Stimulated activated CD8-positive, alpha-beta memory T cell treated with anti-CD3 and anti-CD28 coated beads, Interleukin-15, amount 100 ng/mL, for 48 hours (primary cell): Measurements from ENCODE around the gene CDHR3.

Experiments used
- DNase-seq, 2 donors: peaks; one replicate each; pipeline ENCODE4 v3.0.0-alpha.2; 2020; ENCODE audit warnings: low read depth in 2 of 2

The CDHR3 gene

DNA sequence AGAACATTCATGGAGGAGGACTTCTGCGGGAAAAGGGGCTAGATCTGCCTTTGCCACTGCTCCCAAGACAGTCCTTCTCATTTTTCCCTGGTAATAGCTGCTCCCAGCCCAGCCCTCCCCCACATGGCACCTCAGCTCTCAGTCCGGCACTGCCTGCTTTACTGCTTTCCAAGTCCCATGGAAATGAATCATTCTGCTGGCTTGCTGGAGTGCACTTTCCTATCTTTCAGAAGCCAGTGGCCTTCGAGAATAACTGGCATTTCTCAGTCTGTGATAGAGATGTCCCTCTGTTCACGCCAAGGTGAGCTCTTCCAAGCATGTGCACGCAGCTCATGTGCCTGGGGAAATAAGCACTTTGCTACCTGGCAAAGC, 87.7 kb downstream of the CDHR3 start:
- no peak for DNase-seq

DNA sequence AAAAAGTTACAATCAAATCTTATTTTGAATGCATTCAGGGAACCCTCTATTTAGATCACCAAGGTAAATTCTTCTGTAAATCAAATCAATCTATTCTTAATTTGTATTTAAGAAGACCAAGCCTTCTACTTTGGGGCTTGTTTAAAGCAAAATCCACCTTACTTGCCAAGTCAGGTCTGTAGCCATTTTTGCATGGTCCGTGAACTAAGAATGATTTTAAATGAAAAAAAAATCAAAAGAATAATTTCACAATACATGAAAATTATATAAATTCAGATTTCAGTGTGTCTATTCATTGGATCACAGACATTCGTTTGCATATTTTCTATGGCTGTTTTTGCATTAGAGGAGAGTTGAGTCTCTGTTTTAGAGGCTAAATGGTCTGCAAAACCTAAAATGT, 89.6 kb downstream of the CDHR3 start:
- DNase-seq = no peak

DNA sequence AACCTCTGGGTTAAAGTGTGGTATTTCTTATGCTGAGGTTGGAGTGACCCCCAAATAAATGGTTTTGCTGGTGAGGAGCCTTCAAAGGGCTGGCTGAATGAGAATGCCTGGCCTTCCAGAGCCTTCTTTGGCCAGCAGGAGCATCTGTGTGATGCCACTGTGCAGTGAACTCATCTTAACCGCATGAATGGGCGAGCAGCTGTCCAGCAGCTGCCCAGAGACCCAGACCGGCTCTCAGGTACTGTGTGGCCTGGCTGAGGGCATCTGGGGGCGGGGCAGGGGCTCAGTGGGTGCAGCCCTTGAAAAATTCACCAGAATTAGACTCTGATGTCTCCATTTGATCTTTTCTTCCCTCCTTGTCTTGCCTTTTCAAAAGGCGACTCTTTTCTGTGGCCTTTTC, 90.0 kb downstream of the CDHR3 start:
- no peak for DNase-seq

DNA sequence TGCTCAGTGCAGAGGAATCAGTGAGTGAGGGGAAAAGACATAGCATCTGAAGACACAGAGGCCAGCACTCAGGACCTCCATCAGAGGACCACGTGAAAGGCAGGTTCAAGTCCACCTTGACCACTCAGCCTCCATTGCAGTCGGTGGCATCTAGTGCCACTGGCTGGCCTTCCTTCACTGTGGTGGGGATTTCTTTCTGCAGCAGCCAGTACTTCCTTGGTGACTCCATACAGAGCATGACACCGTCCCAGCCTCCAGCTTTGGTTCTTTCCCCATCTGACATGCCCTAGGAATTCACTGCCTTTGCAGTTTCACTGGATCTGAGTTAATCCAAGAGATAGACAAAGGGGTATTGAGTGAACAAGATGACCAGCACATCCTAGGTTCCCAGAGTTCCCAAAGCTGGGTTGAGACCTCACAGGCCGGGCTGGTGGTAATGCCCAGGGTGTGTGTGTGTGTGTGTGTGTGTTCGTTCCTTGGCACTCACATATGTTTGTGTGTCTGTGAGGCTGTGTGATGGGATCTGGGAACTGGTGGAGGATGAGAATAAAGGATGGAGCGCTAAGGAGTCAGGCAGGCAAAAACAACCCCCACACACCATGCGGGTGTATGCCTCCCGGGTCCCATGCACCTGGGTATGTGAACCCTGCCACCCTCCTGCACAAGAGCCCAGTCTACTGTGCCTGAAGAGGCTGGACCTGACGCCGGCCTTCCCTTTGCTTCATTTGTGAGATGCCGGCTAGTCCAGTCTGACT, 91.3 kb downstream of the CDHR3 start:
- DNase-seq = no peak

DNA sequence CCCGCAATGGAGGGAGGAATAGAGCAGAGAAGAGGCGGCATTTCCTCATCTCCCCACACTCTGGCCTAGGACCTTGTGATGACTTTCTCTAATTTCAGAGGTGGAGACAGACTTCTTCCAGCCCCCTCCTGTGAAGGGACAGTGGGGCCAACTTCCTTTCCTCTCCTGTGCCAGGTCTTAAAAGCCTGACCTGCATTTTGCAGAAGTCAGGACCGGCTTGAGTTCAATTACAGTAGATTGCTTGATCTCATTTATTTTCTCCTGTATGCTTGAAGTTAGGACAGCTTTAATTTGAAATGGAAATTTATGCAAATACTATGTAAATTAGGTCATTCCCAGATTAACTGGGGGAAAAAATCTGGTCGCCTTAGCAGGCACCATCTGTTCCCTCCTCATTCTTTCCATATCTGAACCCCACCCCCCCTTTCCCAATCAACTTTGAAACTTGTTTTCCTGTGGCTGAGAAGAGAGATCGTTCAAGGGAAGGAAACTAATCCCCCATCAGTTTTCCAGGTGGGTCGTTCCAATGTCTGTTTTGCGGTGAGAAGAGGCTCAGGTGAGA, 92.0 kb downstream of the CDHR3 start:
- DNase-seq = no peak

- DNase-seq = peak; percentile 48 to 51
These were observed 93.6 kb downstream of the CDHR3 start for GRCh38 chr7:106056513-106057203.

DNA sequence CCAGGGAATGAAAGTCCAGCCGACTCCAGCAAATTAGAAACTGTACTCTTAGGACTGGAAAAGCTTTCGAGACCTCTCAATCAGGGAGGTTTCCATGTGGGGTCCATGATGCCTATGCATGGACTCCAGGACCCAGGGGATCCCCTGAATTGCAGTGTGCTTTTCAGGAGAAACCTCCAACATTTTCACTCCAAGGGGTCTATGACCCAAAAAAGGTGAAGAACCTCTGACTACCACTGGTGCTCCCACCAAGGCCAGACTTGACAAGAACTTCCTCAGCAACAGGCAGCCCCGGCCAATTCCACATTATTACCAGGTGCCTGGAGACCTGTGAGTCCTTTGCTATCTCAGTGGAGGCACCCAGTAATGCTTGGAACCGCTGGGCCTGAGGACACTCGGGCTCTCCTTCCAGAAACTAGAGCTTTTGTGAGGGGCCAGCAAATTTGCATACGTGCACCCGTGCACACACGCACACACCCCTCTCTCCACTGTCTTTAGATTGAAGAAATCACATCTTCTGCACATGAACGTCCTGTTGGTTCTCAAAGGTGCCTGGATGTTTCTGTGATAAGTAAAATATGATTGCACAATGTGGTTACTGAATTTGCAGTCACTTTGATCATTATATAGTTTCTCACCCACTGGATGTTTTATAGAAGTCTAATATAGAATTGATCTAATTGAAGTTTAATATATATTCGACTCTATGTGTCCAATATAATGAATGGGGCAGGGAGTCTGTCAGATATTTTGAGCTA, 94.3 kb downstream of the CDHR3 start:
- no peak for DNase-seq

DNA sequence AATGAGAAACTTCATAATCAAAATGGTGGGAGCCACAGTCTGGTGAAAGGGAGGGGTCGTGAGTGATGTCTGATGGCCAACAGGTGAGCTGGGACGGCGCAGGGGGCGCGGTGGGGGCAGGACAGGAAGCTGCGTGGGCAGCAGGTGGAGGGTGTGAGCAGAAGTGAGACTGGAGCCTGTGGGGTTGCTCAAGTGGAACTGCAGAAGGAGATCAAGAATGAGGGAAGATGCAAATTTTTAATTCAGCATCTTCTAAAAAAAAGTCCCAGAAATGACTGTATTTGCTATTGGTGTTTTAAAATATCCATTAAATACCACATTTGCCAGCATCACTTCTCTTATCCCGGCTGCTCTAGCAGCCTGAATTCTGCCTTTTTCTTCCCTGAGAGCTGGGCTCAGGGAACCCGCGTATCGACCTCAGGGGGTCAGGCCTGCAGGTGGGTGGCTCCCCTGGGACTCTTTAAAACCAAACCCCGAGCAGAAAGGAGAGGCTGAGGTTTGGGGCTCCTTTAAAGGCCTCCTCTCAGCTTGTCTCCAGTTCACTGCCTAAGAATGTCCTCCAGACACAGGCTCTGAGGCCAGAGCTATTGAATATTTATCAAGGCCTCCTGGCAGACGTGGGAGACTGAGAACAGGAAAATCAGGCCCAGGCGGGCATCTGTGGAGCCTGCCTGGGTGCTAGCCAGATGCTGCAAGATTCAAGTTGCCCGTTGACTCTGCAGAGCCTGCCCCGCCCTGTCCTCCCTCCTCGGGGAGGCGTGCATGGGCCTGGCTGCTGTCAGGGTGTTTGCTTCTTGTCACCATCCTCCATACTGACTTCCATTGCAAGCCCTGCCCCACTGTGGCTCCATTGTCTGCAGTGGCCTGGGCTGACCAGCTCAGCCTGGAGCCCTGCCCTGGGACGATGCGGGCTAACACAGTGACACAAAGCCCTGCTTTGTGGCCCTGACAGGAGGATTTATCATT, 95.2 kb downstream of the CDHR3 start:
- no peak for DNase-seq

DNA sequence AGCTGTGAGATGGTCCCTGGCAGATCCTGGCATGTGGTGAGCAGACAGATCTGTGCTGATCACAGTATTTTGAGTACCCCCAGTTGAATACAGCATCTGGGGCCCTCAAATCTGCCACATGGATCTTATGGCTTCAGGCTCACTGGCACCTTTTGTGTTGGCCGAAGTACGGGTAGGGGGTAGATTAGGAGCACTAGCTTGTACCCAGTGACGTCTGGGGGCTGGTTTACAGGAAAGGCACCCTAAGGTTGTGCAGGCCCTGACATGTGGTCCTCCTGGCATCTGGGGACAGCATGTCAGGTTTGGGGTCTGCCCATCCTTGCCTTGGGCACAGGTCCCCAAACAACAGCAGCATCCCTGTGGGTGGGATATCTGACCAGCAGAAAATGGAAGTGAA, 95.9 kb downstream of the CDHR3 start:
- DNase-seq = no peak

DNA sequence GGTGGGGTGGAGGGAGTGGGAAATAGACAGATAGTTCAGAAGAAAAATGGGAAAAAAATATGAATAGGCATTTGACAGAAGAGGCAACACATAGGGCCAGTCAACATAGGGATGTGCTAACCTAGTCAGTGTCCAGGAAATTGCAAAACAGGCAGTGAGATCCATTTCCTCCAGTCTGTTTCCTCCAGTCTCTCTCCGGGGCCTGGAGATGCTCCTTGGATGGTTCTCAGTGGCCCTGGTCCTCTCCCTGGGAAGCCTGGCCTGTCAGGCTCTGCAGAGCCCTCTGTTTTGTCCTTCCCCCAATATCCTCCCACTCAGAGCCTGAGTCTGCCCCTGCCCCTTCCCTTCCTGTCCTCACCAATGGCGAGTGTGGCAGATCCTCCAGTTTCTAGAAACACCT, 96.5 kb downstream of the CDHR3 start:
- DNase-seq = no peak

- DNase-seq = no peak
These were observed 97.4 kb downstream of the CDHR3 start for GRCh38 chr7:106060394-106060920.

GRCh38 chr7:106061301-106061979, 98.4 kb downstream of the CDHR3 start:
- no peak for DNase-seq

GRCh38 chr7:106062006-106062405, 98.9 kb downstream of the CDHR3 start:
- DNase-seq = no peak

- no peak for DNase-seq
These were observed 99.5 kb downstream of the CDHR3 start for GRCh38 chr7:106062521-106062931.

- DNase-seq = no peak
These were observed 100.0 kb downstream of the CDHR3 start for GRCh38 chr7:106063024-106063423.

- no peak for DNase-seq
These were observed 100.6 kb downstream of the CDHR3 start for GRCh38 chr7:106063692-106064091.

GRCh38 chr7:106064316-106064715, 101.3 kb downstream of the CDHR3 start:
- DNase-seq = no peak

- no peak for DNase-seq
These were observed 101.9 kb downstream of the CDHR3 start for GRCh38 chr7:106064771-106065574.
